Keratinocyte (primary cell): ENCODE data around the gene SMARCD3. TPM values are rescaled to one million over a fixed set of nuclear protein-coding genes. Genes with fewer than 3 reads are reported as not detected.

Experiments
- DNase-seq: peaks from one replicate; pipeline ENCODE4 v3.0.0-alpha.2; 2011; ENCODE audit warnings: low read depth, missing footprints, low spot score
- FAIRE-seq: peaks from 2 replicates; lab custom pipeline; 2011; peaks lifted over from hg19 to GRCh38; lab: Jason Lieb, UNC
- H2AFZ ChIP-seq: 2 replicates; pipeline ENCODE4 v1.6.0; 2012; ENCODE audit warnings: low read length, control low read depth, inconsistent platforms; ENCODE audit not compliant: control insufficient read depth
- H3K27ac ChIP-seq: 2 replicates; pipeline ENCODE4 v1.5.1; 2011; ENCODE audit warnings: low read length; ENCODE audit not compliant: control insufficient read depth, insufficient read depth
- H3K27me3 ChIP-seq: 3 replicates; pipeline ENCODE4 v1.6.0; 2011; ENCODE audit warnings: low read length; ENCODE audit not compliant: control insufficient read depth, insufficient read depth; ENCODE audit errors: extremely low read depth
- H3K36me3 ChIP-seq, 2 experiments: 2 replicates in 1 of 2; 3 replicates in 1 of 2; pipeline ENCODE4 v1.5.1; 2011; ENCODE audit warnings: low read length in 2 of 2, mild to moderate bottlenecking in 1 of 2; ENCODE audit not compliant: control insufficient read depth in 2 of 2, insufficient read depth in 2 of 2; ENCODE audit errors: extremely low read depth in 1 of 2
- H3K4me1 ChIP-seq: 3 replicates; pipeline ENCODE4 v1.5.1; 2011; ENCODE audit warnings: low read length; ENCODE audit not compliant: control insufficient read depth, insufficient read depth; ENCODE audit errors: extremely low read depth
- H3K4me2 ChIP-seq: 3 replicates; pipeline ENCODE4 v1.6.0; 2011; ENCODE audit warnings: low read depth, low read length; ENCODE audit not compliant: control insufficient read depth, insufficient read depth; ENCODE audit errors: extremely low read depth
- H3K4me3 ChIP-seq, 3 experiments: fragments of 200-600 bp in 1 of 3; sonication (generic) in 1 of 3; 2 replicates in 2 of 3; 3 replicates in 1 of 3; pipeline ENCODE4 v1.5.1; 2011 to 2016; ENCODE audit warnings: low read length in 3 of 3, mild to moderate bottlenecking in 3 of 3, control low read depth in 2 of 3, inconsistent platforms in 1 of 3, low read depth in 1 of 3, mixed read lengths in 1 of 3, mixed run types in 1 of 3, moderate library complexity in 1 of 3; ENCODE audit not compliant: control insufficient read depth in 2 of 3, insufficient read depth in 2 of 3; ENCODE audit errors: extremely low read depth in 1 of 3
- H3K79me2 ChIP-seq: 2 replicates; pipeline ENCODE4 v1.6.0; 2012; ENCODE audit warnings: low read length; ENCODE audit not compliant: control insufficient read depth, insufficient read depth
- H3K9ac ChIP-seq: 3 replicates; pipeline ENCODE4 v1.6.0; 2011; ENCODE audit warnings: low read length; ENCODE audit not compliant: control insufficient read depth, insufficient read depth; ENCODE audit errors: extremely low read depth
- H3K9me1 ChIP-seq: 3 replicates; pipeline ENCODE4 v1.6.0; 2011; ENCODE audit warnings: low read length; ENCODE audit not compliant: control insufficient read depth, insufficient read depth; ENCODE audit errors: extremely low read depth
- H3K9me3 ChIP-seq: 2 replicates; pipeline ENCODE4 v1.5.1; 2012; ENCODE audit warnings: low read depth, low read length; ENCODE audit not compliant: control insufficient read depth
- H4K20me1 ChIP-seq: 3 replicates; pipeline ENCODE4 v1.6.0; 2011; ENCODE audit warnings: low read length; ENCODE audit not compliant: control insufficient read depth, insufficient read depth; ENCODE audit errors: extremely low read depth
- CTCF ChIP-seq, 3 experiments: IDR thresholded peaks in 1 of 3; conservative IDR thresholded peaks in 1 of 3; optimal IDR thresholded peaks in 1 of 3; 2 replicates in 2 of 3; 3 replicates in 1 of 3; pipeline versions ENCODE3 to v1.5.1; 2011; ENCODE audit warnings: low read length in 3 of 3, mild to moderate bottlenecking in 3 of 3, moderate library complexity in 2 of 3, control low read depth in 1 of 3, inconsistent platforms in 1 of 3; ENCODE audit not compliant: insufficient read depth in 2 of 3; ENCODE audit errors: extremely low read depth in 1 of 3
- EZH2 ChIP-seq: IDR thresholded peaks from one replicate; pipeline ENCODE4 v1.6.1; 2012; ENCODE audit warnings: inconsistent platforms, mild to moderate bottlenecking, low read length, moderate library complexity
- dilution Hi-C: fragments of 300-500 bp; cut with MboI; formaldehyde crosslinking; loops from one replicate; pipeline ENCODE4 v1.7.0; 2020; ENCODE audit warnings: low sequenced_read_pairs; ENCODE audit not compliant: extremely low pct_ligation_motif_present
- polyA plus RNA-seq, 5 experiments: library from polyadenylated mRNA; depleted of rRNA in 3 of 5; stranded (reverse) in 3 of 5; stranded (forward) in 1 of 5; unstranded in 1 of 5; fragments of >200 nt; gene quantifications; 1 replicate in 1 of 5; 2 replicates in 3 of 5; 3 replicates in 1 of 5; pipeline versions ENCODE4 v1.2.1 to v1.2.3, GENCODE V29; 2011 to 2012; ENCODE audit warnings: missing spikeins in 2 of 5, low read depth in 1 of 5, low replicate concordance in 1 of 5

The SMARCD3 gene
- polyA plus RNA-seq, 1 donor (not counting 4 experiments of a cell fraction or from before 2014, with no cell fraction given), result 3.0 TPM

GRCh38 chr7:151239837-151240459, 8.5 kb downstream of the SMARCD3 start:
- Histone ChIP-seq H3K9me1 (no peaks in the 10 kb centered on the region), H3K4me2 (no peak overlapping the region), H3K36me3 (peaks cover 14 to 29% of the 10 kb centered on the region in 2 experiments), H2AFZ (no peak overlapping the region), H4K20me1 (peaks cover 5% of the 10 kb centered on the region), H3K9me3 (no peaks in the 10 kb centered on the region), H3K9ac (no peak overlapping the region), H3K4me3 (no peak overlapping the region), H3K27me3 (peaks cover 4% of the 10 kb centered on the region), H3K27ac (no peak overlapping the region), H3K4me1 (no peaks in the 10 kb centered on the region), H3K79me2 (peaks cover 21% of the 10 kb centered on the region)
- DNase-seq, result no peak
- TF ChIP-seq CTCF (optimal IDR thresholded peaks at IDR 0.05 in 1 of 3, IDR thresholded peaks at IDR 0.05 in 1 of 3, conservative IDR thresholded peaks at IDR 0.05 in 1 of 3; ENCODE audit: extremely low read depth in 1 of 3, insufficient read depth in 2 of 3, low read length in 3 of 3) (no peak), EZH2 (no peak)
- no peak for FAIRE-seq
- dilution Hi-C loops, result no loop called here

GRCh38 chr7:151238924-151239836, 9.3 kb downstream of the SMARCD3 start:
- H3K36me3 ChIP-seq, result peaks cover 18 to 32% of the 10 kb centered on the region in 2 experiments
- no peak overlapping the region for H2AFZ ChIP-seq
- H3K4me1 ChIP-seq, result no peaks in the 10 kb centered on the region
- TF ChIP-seq EZH2 (no peak), CTCF (optimal IDR thresholded peaks at IDR 0.05 in 1 of 3, IDR thresholded peaks at IDR 0.05 in 1 of 3, conservative IDR thresholded peaks at IDR 0.05 in 1 of 3; ENCODE audit: extremely low read depth in 1 of 3, insufficient read depth in 2 of 3, low read length in 3 of 3) (no peak)
- no peak overlapping the region for H3K4me3 ChIP-seq
- no peaks in the 10 kb centered on the region for H3K9me3 ChIP-seq
- H3K27ac ChIP-seq, result no peak overlapping the region
- no peaks in the 10 kb centered on the region for H3K27me3 ChIP-seq
- H3K79me2 ChIP-seq, result peaks cover 29% of the 10 kb centered on the region
- peaks cover 8% of the 10 kb centered on the region for H4K20me1 ChIP-seq
- DNase-seq, result no peak
- no peak overlapping the region for H3K4me2 ChIP-seq
- no peak overlapping the region for H3K9ac ChIP-seq
- no peaks in the 10 kb centered on the region for H3K9me1 ChIP-seq
- dilution Hi-C loops, result no loop called here
- FAIRE-seq, result no peak
